NCI-H1417 (cell line): Measurements from ENCODE around the gene PDXP.
A peak's percentile ranks its signal among the peaks of the same experiment; 100 is the strongest.
"Not testable (repeated sequence)": the region's sequence is repeated elsewhere in the genome, so short reads cannot be mapped to it uniquely, and the experiment has no call there.

Source experiments
- DNase-seq, 3 experiments: peaks; one replicate each; lab custom pipeline; 2025; lab: John Stamatoyannopoulos, UW

The PDXP gene

DNA sequence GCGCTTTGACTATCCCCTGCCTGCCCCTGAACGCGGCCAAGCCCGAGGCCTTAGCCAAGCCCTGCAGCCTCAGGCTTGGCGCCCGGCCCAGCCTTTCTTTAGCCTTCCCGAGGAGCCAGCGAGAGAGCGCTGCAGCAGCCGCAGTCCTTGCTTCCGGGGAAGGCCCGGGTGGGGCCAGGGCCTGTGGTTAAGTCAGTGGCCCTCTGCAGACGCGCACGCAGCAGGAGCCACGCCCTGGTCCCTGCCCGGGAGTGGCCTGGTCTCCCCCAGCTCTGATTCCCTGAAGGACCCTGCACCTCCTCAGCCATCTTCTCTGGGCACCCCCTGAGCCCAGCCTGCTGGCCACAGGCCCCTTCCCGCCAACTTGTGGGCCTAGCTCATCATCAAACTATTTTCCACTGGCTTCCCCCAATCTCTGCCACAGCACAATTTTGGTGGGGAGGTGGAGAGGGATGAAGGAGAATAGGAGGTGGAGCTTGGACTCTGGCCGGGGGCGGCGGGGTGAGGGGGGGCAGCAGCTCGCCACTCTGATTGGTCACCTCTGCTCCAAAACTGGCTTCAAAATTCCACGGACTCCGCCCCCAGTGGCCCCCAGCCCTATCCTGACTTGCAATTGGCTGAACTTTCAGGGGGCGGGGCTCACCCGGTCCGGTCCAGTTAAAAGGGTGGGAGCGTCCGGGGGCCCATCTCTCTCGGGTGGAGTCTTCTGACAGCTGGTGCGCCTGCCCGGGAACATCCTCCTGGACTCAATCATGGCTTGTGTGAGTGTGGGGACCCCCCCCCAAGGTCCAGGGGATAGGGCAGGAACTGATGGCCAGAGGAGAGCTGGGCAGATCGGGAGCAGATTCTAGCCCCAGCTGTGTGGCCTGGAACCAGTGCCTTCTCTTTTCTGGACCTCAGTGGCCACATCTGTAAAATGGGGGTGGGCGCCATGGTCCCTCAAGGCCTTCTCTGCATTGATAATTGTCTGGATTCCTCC, 16.7 kb downstream of the PDXP start, which contains the start of gene LGALS1:
Gene LGALS1, plus strand, starts transcription at position 686 of the 979 bp plus-strand sequence. Its CDS starts 67 bp downstream, at position 753.
- peak; percentile 9 to 14 (median 12) for DNase-seq

DNA sequence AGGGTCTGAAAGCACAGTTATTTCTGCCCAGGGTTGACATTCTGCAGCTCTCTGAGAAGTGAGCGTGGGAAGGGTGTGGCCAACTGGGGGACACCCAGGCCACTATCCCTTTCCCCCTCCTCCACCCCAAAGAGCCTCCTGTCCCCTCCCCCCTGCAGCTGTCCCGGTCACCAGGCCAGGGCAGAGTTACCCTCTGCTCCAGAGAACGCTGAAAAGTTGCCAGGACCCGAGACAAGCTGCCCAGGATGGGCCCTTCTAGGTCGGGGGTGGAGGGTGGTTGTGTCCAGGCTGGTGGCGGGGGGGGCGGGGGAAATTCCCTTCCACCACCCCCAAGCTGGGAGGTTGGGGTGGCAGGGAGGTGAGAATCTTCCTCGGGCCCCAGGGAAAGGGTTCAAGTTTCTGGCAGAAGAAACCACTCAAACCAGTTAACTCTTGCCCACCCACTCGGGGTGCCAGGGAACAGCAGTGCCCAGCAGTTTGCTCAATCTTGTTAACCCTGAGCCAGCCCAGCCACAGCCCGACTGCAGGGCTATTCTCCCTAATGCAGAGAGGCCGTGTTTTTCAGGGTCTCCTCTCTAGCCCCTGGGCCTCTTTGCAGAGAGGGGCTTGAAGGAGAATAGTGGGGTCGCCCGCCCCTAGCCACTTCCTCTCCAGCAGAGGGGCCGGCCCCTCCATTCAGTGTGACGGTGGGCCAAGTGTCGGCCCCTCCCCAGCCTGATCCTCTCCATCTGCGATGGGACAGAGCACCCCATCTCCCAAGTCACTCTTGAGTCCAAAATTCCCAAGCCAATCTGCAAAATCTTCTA, 17.6 kb downstream of the PDXP start:
- DNase-seq: no peak

DNA sequence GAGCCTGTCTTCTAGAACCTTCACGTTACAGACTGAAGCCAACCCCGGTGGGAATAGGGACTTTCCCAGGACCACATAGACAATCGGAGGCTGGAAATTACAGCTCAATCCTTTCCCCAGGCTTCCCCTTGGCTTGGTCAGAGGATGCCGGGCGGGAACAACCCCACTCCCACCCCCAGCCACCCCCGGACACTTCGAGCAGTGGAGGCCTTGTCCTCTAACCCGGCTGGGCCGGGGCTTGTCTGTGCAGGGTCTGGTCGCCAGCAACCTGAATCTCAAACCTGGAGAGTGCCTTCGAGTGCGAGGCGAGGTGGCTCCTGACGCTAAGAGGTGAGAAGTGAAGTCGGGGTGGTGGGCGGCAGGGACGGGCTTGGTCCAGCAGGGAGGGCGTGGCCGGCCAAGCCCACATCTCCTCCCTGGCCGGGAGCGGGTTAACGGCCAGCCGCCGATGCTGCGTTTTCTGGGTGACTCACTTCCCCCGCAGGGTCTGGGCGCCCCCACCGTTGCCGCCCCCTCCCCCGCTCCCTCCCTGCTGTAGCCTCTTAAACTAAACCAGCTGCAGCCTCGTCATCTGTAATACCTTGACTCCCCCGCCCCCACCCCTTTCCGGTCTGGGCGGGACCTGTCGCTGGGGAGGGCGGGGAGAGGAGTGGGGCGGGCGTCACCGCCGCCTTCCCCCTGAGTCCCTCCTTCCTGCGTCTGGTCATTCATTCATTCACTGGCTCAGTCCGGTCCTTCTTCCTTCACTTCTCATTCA, 18.4 kb downstream of the PDXP start:
- DNase-seq: peak; percentile 46 to 69 (median 55)

DNA sequence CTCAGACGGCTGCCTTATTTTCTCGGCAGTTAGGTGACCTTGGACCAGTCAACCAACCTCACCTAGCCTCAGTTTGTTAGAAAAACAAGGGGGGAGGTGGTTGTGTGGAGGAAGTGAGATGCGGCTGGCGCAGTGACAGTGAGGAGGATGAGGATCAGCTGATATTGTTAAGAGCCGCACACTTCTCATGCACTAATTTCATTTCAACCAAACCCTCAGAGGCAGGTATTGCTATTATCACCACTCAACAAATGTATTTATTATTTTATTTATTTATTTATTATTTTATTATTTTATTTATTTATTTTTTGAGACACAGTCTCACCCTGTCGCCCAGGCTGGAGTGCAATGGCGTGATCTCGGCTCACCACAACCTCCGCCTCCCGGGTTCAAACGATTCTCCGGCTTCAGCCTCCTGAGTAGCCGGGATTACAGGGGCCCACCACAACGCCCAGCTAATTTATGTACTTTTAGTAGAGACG, 19.0 kb downstream of the PDXP start:
- no peak for DNase-seq

DNA sequence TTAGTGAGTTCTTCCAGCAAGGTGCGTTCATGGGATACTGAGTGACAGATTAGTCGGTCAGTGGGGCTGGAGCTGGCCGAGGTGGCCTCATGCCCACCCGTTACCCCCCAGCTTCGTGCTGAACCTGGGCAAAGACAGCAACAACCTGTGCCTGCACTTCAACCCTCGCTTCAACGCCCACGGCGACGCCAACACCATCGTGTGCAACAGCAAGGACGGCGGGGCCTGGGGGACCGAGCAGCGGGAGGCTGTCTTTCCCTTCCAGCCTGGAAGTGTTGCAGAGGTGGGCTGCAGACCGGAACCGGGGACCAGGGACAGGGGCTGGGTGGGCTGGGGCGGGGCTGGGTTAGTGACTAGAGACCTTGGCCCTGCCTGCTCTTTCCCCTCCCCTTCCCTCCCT, 19.8 kb downstream of the PDXP start:
- DNase-seq: no peak

DNA sequence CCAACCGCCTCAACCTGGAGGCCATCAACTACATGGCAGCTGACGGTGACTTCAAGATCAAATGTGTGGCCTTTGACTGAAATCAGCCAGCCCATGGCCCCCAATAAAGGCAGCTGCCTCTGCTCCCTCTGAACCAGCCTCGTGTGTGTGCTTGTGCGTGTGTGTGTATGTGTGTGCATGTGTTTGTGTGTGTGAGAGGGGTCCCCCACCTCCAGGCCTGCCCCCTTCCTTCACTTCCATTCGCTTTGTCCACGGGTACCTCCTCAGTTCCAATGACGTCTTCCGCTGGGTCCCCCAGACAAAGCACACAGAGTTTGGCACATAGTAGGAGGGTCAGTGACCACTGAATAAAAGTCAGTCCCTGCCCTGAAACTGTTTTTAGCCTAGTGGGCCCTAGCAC, 21.1 kb downstream of the PDXP start:
- DNase-seq: no peak

DNA sequence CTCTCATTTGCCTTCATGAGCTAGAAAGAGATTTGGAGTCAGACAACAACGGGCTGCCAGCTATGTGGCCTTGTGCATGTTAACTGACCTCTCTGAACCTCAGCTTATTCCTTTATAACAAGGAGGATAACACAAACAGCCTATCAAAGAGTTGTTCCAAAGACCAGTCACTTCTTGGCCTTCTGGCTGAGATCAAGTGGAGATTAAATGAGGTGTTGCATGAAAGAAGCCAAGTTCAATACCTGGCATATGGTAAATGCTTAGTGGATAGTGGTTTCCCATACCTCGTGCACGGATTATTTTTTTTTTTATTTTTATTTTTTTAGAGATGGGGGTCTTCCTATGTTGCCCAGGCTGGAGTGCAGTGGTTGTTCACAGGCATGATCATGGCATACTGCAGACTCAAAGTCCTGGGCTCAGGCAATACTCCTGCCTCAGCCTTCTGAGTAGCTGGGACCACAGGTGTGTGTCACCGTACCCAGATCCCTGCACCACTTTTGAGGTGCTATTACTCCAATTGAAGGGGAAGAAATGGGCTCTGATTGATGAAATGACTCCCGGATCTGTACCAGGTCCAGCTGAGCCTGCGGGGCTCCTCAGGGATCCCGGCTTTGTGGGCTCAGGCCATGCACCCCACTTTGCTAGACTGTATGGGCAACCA, 21.8 kb downstream of the PDXP start:
- no peak for DNase-seq

DNA sequence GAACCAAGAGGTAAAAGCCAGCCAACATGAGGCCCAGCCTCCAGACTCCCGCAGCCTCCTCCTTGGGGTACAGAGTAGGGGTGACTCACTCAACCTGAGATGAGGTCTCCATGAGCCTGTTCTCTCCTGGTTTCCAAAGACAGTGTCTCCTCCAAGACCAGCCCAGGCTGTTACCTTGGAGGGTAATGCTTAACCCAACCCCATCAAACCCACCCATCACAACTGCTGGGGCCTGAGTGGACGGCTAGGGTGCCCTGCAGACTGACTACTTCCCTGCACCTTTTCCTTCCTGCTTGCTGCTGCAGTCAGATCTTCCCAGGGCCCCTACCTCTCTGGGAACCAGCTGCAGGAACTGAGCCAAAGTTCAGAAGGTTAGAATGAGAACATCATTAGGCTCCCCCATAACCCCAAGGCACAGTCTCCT, 22.5 kb downstream of the PDXP start:
- DNase-seq: no peak

DNA sequence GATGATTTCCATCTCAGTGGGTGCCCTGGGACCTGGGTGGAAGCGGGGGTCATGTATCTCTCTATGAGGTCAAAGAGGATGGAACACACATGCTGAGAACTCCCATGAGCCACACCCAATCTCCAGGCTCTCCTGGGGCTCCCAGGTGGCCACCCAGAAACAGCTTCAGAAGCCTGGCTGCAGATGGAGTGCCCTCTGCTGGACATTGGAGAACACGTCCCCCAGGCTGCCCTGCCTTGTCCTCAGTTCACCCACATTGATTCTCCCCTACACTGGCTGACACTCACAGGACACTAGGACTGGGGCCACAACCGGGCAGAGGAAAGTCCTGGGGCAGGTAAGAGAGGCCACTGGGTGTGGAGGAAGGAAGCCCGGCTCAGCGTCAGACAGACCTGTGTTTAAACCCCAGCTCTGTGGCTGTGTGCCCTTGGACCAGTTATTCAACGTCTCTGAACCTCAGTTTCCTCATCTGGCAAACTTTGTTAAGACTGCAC, 23.1 kb downstream of the PDXP start:
- peak; percentile 25 to 56 (median 49) for DNase-seq

DNA sequence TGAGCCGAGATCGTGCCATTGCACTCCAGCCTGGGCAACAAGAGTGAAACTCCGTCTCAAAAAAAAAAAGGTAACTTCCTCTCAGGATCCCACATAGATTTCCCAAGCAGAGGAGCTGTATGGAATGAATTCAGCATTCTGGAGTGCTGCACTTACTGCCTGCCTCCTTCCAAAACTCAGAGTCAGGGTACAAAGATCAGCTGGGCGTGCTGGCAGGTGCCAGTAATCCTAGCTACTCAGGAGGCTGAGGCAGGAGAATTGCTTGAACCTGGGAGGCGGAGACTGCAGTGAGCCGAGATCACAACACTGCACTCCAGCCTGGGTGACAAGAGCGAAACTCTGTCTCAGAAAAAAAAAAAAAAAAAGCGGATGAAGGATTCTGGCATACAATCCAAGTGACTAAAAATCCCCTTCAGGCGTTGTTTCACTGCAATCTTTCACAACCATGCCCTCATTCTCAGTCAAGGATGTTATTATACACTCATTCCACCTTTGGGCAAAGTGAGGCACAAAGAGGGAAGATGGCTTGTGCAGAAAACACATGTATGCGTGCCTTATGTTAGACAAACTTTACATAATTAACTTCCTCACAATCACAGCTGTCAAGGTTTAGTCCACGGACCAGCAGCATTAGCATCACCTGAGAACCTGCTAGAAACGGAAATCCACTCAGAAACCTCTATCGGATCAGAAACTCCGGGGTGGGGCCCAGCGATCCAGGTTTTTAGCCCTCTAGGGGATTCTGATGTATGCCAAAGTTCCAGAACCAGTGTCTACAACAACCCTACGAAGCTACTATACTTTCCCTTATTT, 26.5 kb downstream of the PDXP start:
- DNase-seq: no peak

DNA sequence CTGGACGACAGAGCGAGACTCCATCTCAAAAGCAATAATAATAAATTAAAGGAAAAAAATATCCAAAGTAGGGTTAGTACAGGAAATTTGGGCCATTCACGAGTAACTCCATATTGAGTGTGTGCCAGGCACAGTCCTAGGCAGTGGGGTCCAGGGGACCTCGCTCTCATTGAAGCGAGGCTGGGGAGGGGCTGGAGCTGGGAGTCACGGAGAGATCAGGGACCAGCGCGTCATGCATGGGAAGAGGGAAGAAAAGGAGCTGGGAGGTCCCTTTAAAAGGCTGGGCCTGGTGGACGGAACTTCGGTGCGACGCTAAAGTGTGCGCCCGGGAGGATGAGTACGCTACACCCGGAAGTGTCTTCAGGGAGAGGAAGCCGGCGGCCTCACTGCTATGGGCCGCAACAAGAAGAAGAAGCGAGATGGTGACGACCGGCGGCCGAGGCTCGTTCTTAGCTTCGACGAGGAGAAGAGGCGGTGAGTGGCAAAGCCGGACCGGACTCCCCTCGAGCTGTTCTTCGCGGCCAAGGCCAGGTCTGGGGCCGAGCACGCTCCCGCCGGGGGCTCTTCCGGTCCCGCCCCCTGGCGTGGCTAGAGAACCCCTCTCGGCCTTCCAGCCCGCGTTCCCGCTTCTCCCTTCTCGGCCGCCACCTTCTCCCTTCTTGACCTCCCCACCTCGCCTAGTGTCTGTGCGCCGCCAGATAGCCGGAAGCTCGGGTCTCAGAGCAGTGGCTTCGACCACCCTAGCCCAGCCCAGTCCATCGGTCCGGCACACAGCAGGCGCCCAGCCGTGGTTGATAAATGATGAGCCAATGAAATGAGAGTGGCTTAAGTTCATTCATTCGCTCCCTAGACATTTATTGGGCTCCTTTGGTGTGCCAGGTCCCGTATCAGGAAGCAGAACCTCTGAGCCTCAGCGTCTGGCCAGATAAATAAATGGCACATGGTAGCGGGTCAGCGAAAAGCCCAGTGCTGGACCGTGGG, 27.8 kb downstream of the PDXP start, which contains the start of gene NOL12:
Gene NOL12, plus strand, starts transcription at position 342 of the 981 bp plus-strand sequence. Its CDS starts 50 bp downstream, at position 392.
- DNase-seq: peak; percentile 85 to 93 (median 87)

DNA sequence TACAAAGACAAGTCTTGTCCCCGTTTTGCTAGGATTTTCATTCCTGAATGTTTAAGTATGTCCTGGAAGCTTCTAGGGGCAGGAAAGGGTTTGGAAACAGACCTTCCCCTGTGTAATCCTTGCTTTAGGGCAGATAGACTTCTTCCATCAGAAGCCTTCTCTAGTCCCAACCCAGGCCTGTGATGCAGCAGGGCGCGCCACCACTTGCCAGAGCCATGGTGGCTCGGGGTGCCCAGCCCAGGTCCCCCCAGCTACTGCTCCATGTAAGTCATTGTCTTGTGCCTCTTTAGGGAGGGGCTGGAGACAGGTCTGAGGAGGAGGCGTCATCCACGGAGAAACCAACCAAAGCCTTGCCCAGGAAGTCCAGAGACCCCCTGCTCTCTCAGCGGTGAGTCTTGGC, 31.9 kb downstream of the PDXP start:
- no peak for DNase-seq

DNA sequence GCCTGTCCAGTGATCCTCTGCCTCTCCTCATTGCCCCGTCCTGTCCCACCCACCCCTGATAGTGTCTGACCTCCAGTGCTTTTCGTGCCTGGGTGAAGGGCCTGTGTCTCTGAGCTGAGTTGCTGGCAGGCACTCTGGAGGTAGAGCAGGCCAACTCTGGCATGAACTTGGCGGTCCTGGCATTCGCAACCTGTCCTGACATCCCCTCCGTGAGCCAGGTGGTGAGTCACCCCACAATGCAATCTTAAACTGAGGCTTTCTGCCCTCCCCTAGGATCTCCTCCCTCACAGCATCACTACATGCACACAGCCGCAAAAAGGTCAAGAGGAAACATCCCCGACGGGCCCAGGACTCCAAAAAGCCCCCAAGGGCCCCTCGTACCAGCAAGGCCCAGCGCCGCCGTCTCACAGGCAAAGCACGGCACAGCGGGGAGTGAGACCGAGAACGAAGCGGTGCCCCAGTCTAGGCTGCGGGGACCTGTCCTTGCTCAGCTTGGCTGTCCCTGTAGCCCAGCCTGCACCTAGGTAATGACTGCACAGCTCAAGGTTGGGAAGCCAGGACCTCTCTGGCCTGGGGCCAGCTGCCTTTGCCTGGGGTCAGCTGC, 32.5 kb downstream of the PDXP start:
- DNase-seq: no peak

DNA sequence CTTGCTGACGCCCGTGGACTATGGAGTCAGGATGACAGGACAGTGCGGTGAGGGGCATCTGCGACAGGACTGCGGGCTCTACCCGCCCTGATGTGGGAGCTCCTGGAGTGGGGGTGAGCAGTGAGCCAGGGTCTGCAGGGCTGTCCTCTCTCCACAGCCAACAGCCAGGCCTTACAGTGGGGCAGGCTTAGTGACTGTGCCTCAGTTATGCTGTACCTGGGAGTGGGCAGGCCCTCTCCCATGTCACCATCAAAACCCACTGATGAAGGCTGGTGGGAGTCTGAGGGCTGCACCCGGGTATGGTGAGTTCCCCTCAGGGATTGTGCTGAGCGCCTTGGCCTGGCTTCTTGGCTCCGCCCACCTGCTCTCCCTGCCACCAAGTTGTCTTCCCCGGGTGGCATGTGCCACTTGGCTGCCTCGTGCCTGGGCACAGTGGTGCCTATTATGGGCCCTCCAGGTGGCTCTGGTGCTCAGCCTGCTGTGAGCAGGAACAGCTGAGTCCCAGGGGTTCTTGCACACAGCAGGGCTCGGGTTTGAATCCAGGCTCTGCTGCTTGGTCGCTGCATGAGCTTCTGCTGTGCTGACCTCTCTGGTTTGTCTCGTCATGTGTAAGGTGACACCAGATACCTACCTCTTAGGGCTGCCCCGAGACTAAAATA, 34.2 kb downstream of the PDXP start:
- DNase-seq: no peak

DNA sequence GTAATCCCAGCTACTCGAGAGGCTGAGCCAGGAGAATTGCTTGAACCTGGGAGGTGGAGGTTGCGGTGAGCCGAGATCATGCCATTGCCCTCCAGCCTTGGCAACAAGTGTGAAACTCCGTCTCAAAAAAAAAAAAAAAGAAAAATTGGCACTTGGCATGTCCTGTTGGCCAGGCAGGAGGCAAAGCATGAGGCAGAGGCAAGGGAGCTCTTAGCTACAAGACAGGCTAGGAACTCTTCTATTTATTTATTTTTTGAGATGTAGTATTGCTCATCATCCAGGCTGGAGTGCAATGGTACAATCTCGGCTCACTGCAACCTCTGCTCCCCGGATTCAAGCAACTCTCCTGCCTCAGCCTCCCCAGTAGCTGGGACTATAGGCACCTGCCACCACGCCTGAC, 35.6 kb downstream of the PDXP start:
- not testable (repeated sequence) for DNase-seq

DNA sequence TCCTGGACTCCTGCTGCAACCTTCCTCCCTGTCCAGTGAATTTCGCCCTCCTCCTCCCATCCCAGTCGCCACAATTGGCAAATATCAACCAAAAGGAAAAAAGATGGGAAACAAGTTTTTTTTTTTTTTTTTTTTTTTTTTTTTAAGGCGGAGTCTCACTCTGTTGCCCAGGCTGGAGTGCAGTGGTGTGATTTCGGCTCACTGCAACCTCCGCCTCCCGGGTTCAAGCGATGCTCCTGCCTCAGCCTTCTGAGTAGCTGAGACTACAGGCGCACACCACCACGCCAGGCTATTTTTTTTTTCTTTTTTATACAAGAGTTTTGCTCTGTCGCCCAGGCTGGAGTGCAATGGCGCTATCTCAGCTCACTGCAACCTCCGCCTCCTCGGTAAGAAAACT, 37.7 kb downstream of the PDXP start:
- not testable (repeated sequence) for DNase-seq

DNA sequence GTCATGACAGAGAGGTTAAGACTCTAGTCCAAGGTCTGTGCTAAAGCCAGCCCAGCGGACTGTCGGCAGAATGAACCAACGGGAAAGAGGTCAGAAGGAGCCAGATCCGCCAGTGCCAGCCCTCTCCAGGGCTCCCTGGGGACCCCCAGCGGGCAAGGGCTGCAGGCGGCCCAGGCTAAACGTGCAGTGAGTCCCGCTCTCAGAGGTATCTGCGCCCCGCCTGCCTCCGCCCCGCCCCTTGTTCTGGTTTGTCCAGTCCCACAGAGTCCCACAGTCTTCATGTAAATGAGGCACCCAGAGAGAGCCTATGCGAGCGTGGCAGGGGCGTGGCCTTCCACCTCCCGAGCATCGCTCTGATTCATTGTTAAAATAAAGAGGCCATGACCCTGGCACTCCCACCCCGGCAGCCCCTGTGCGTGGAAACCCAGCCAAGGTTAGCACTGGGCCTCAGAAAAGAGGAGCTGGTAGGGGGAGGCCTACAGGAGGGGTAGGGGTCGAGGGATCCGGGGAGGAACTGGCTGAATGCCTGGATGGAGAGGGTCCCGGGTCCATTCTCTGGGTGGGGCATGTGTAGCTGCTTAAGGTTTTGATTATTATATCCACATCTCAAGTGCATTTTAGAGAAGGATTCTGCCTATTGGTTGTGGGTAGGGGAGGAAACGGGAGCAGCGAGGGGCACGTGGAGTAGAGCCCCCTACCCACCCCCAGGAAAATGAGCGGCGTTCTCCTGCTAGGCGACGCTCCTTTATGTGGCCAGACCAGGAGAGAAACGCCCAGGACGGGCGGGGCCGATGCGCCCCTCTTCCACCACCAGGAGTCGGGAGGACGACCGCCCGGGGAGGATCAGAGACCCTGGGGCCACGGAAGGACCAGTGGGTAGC, 38.4 kb downstream of the PDXP start, which contains the start of gene TRIOBP:
Gene TRIOBP, plus strand, starts transcription at position 392 of the 881 bp plus-strand sequence. CDS start 4,318 bp downstream, outside the sequence.
- DNase-seq: peak in 1 of 3 experiments; percentile 94
